Measurements from ENCODE around the gene PLA2G3. TPM values are rescaled to one million over a fixed set of nuclear protein-coding genes. Genes with fewer than 3 reads are reported as not detected.
A peak's percentile ranks its signal among the peaks of the same experiment; 100 is the strongest.

PLA2G3 gene
- total and polyA plus RNA-seq, 7 donors, result 5.2 TPM; not detected in 6

- 11 to 50% methylated on average over 10 of the region's 10 CpGs for WGBS, 2 donors
- no peaks in the 10 kb centered on the region for H3K27me3 ChIP-seq
- TF ChIP-seq EP300 (IDR thresholded peaks at IDR 0.05) (no peak), POLR2A (IDR thresholded peaks at IDR 0.05) (peak in 1 of 2 donors; percentile 17), POLR2AphosphoS5 (IDR thresholded peaks at IDR 0.05) (peak in 1 of 4 donors; percentile 22), CTCF (IDR thresholded peaks at IDR 0.05) (no peak)
- DNase-seq, result peak; percentile 87
- H3K9me3 ChIP-seq, result no peaks in the 10 kb centered on the region
- intact Hi-C loops (cut with DNase I), result loop anchor here (10.0 kb wide), 1 partner anchor 358 kb away; no protein-coding TSS in a partner anchor
- peak within 1 kb of the TSS; percentile 49 to 72 (median 63) for H3K27ac ChIP-seq
- H3K4me1 ChIP-seq, result peaks cover 0 to 19% (median 17%) of the 10 kb centered on the region in 4 donors
- no peaks in the 10 kb centered on the region for H3K36me3 ChIP-seq
- H3K4me3 ChIP-seq, result peak within 1 kb of the TSS; percentile 35 to 52 (median 43)
Observed at GRCh38 chr22:31122532-31123291, 17.6 kb downstream of the PLA2G3 start, which contains the start of gene INPP5J. INPP5J (plus strand) TSS chr22:31122966; CDS start chr22:31123015, 49 bp downstream.

DNA sequence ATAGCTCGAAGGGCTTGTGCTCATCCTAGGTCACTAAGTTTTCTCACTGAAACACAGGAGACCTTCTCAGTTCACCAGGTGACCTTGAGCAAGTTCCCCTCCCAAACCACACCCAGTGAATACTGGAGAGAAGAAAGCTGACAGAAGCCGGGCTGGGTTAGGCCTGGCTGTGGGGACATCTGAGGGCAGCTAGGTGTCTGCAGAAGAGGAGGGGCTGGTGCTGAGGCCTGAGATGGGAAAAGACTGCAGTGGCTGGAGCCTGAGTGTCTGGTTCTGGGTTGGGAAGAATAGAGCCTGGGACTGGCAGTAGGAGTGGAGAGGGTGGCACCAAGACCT is 18.1 kb downstream of the PLA2G3 start:
- DNase-seq, result no peak
- no peaks in the 10 kb centered on the region for H3K27me3 ChIP-seq
- no peak for TF ChIP-seq POLR2A (IDR thresholded peaks at IDR 0.05)
- TF ChIP-seq EP300 (IDR thresholded peaks at IDR 0.05), result no peak
- TF ChIP-seq POLR2AphosphoS5 (IDR thresholded peaks at IDR 0.05), result no peak
- no peak for TF ChIP-seq CTCF (IDR thresholded peaks at IDR 0.05)
- no peaks in the 10 kb centered on the region for H3K9me3 ChIP-seq
- WGBS, 2 donors, result 14 to 66% methylated on average over 2 of the region's 2 CpGs
- intact Hi-C loops (cut with DNase I), result loop anchor here (10.0 kb wide), 1 partner anchor 357 kb away; no protein-coding TSS in a partner anchor
- peaks cover 0 to 18% (median 16%) of the 10 kb centered on the region in 4 donors for H3K4me1 ChIP-seq
- H3K27ac ChIP-seq, result peak overlapping the region in 3 of 4 donors; percentile 62 to 72 (median 64)
- H3K4me3 ChIP-seq, result peak overlapping the region in 2 of 4 donors; percentile 41 to 45
- H3K36me3 ChIP-seq, result no peaks in the 10 kb centered on the region

- Histone ChIP-seq H3K27me3 (no peaks in the 10 kb centered on the region), H3K9me3 (no peaks in the 10 kb centered on the region), H3K36me3 (no peaks in the 10 kb centered on the region), H3K27ac (no peak overlapping the region), H3K4me3 (no peak overlapping the region), H3K4me1 (peaks cover 0 to 18% (median 15%) of the 10 kb centered on the region in 4 donors)
- TF ChIP-seq CTCF (IDR thresholded peaks at IDR 0.05) (no peak), EP300 (IDR thresholded peaks at IDR 0.05) (no peak), POLR2AphosphoS5 (IDR thresholded peaks at IDR 0.05) (no peak), POLR2A (IDR thresholded peaks at IDR 0.05) (no peak)
- no peak for DNase-seq
- intact Hi-C loops (cut with DNase I), result loop anchor here (10.0 kb wide), 1 partner anchor 357 kb away; no protein-coding TSS in a partner anchor
- 97 to 98% methylated on average over 4 of the region's 4 CpGs for WGBS, 2 donors
Observed at GRCh38 chr22:31121403-31121802, 18.9 kb downstream of the PLA2G3 start.

DNA sequence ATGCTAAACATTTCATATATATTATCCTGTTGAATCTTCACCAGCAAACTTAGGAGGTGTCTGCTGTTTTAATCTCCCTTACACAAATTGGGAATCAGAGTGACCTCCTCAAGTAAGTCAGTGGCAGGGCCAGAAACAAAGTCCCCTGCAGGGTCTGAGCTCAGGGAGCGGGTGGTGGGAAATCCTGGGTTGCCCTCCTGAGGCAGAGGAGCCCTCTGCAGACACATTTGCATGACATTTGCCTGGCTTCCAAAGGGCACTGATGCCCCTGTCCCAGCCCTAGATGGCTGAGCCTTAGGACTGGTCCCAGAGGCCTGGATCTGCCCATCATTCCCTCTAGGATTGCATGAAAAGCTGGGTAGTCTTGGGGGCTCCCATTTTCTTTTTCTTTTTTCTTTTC is 19.7 kb downstream of the PLA2G3 start:
- peaks cover 0 to 18% (median 15%) of the 10 kb centered on the region in 4 donors for H3K4me1 ChIP-seq
- no peaks in the 10 kb centered on the region for H3K9me3 ChIP-seq
- intact Hi-C loops (cut with DNase I), result loop anchor here (10.0 kb wide), 1 partner anchor 356 kb away; no protein-coding TSS in a partner anchor
- TF ChIP-seq EP300 (IDR thresholded peaks at IDR 0.05) (no peak), POLR2AphosphoS5 (IDR thresholded peaks at IDR 0.05) (no peak), CTCF (IDR thresholded peaks at IDR 0.05) (no peak), POLR2A (IDR thresholded peaks at IDR 0.05) (no peak)
- no peaks in the 10 kb centered on the region for H3K36me3 ChIP-seq
- 94 to 95% methylated on average over 1 of the region's 1 CpG for WGBS, 2 donors
- H3K27me3 ChIP-seq, result no peaks in the 10 kb centered on the region
- DNase-seq, result no peak
- no peak overlapping the region for H3K27ac ChIP-seq
- H3K4me3 ChIP-seq, result no peak overlapping the region
